HG03520 (cell line): ENCODE measurements around the gene ATP1A1.

Source experiments
- ATAC-seq: cut with Tn5 transposase; IDR thresholded peaks from one replicate; pipeline ENCODE4 v1.9.1; 2021; ENCODE audit warnings: mild to moderate bottlenecking, moderate library complexity; ENCODE audit not compliant: unreplicated experiment

The ATP1A1 gene

GRCh38 chr1:116412480-116412798 lies 39.4 kb downstream of the ATP1A1 start:
- no peak for ATAC-seq

- ATAC-seq, result no peak
Measured at GRCh38 chr1:116412898-116413297, 39.9 kb downstream of the ATP1A1 start.

- no peak for ATAC-seq
Measured at GRCh38 chr1:116413414-116413813, 40.4 kb downstream of the ATP1A1 start.

GRCh38 chr1:116414364-116414763 lies 41.3 kb downstream of the ATP1A1 start:
- no peak for ATAC-seq

DNA sequence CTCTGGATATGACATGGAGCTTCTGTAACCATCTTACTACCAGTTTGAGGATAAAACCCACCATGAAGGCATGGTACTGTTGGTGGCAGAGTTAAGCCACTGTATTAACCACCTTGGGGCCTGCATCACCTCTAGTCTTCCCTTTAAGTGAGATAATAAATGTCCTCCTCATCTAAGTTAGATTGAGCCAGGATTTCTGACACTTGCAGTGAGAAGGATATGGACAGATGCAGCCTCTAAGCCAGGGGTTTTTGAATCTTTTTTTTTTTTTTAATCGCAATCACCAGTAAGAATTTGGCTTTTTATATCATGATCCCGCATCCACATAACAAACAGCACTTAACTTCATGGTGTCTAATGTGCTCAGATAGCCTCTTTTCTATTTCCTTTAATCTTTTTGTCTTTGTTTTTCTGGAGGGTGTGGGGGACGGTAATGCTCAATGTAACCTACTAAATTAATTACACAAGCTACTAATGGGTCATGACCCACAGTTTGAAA lies 42.2 kb downstream of the ATP1A1 start:
- no peak for ATAC-seq

GRCh38 chr1:116415699-116416533 lies 42.9 kb downstream of the ATP1A1 start:
- no peak for ATAC-seq

- ATAC-seq, result no peak
Measured at GRCh38 chr1:116416854-116417513, 43.9 kb downstream of the ATP1A1 start.

- no peak for ATAC-seq
Measured at GRCh38 chr1:116417678-116418077, 44.6 kb downstream of the ATP1A1 start.

GRCh38 chr1:116418091-116418830 lies 45.2 kb downstream of the ATP1A1 start:
- peak; percentile 75 for ATAC-seq

GRCh38 chr1:116420417-116421200 lies 47.6 kb downstream of the ATP1A1 start:
- no peak for ATAC-seq

- no peak for ATAC-seq
Measured at GRCh38 chr1:116424438-116424837, 51.4 kb downstream of the ATP1A1 start.

- no peak for ATAC-seq
Measured at GRCh38 chr1:116424863-116425262, 51.8 kb downstream of the ATP1A1 start.

DNA sequence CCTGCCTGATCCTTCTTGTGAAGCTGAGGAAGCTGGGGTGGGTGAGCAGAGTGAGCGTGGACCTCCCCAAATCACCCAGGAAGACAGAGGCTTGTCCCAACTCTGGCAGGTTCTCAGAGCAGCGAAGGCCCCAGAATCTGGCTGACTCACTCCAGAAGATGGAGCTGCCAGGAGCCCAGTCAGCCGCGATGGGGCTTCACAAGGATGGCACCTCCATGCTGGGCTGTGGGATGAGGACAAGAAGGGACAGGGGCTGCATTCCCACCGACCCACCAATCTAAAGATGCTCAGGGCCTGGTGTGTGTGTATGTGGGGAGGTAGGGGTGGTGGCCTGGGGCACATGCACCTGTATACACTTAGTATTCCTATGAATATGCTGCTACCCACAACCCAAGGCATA lies 52.9 kb downstream of the ATP1A1 start:
- ATAC-seq, result no peak

DNA sequence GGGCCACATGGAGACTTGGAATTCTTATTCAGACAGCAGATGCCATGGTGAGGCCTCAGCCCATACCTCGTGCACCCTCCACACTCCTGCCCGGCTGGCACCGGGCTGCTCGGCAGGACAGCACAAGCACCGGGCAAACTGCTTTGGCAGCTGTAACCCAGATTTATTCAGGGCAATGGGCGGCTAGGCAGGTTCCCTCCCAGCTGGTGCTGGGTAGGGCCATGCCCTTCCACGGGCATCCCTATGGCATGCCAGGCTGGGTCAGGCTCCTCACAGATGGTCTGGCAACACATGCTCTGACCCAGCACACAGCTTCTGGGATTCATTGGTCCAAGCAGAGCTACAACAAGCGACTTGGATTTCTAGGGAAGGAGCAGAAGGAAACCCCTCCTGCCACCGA lies 53.4 kb downstream of the ATP1A1 start:
- no peak for ATAC-seq

DNA sequence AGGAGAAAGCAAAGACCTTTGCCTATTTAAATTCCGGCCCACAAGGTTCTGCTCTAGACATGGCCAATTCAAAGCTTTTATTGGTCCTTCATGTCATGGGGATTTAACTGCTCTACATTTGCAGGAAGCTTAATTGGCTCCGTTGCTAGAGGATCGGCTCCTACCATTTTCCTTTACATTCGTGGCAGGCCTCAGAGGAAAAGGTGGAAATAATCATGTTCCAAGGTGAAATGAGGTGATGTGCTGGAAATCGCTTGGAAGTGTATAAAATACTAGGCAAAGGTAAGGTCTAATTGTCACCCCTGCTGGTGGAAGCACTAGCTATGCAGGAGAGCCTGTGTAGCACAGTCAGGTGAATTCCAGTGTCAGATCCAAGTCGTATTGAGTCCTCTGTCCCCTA lies 55.5 kb downstream of the ATP1A1 start:
- no peak for ATAC-seq

- no peak for ATAC-seq
Measured at GRCh38 chr1:116429821-116430374, 56.9 kb downstream of the ATP1A1 start.

DNA sequence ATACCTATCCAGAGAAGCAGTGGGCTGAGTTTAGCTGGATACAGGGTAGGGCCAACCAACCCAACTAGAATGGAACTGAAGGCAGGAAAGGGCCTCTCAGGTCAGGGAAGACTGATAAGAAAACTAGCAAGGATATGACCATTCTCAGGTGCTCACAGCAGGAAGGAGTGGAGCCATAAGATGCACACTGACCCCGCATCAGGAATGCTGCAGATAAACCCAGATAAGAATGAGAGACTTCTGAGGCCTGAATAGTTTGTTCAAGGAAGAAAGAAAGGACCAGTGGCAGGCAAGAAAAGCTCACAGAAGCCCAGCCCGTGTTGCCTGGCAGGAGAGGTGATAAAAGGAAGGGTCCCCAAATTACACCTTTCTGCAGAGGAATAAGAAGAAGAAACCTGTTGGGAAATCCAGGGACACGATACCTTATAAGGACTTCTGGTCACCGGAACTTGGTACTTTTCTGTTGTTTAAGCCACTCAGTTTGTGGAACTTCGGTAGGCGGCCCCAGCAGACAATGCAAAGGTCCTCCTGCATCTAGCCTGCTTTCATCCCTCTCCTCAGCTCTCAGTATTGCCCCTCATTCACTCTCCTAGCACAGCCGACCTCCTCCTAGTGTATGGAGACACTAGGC lies 58.9 kb downstream of the ATP1A1 start:
- ATAC-seq, result no peak

DNA sequence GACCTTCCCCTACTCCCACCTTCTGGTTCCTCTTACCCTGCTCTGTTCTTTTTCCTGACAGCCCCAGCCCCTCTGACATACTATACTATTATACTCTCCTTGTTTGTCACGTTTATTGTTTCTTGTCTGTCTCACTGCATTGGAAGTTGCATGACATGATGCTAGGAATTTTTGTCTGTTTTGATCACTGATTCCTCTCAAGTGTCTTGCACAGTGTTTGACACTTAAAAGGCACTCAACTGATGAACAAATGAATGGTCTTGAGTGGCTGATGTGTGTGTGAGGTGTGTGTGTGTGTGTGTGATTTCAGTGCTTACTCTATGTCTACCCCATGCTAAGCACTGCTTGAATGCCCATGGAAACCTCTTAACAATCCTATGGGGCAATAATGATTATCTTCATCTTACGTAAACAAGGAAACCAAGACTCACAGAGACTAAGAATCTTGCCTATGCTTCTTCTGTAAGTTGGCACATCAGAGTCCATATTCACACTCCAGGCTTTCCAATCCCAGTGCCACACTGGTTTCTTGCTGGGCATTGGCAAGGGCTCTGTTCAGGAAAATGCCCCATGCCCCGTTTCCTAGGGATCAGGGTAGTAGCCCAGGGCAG lies 59.7 kb downstream of the ATP1A1 start:
- ATAC-seq, result no peak
